ENCODE results near the gene RABGAP1L. TPM values are rescaled to one million over a fixed set of nuclear protein-coding genes. Genes with fewer than 3 reads are reported as not detected.

The RABGAP1L gene
- total RNA-seq, 1 donor from 2014 or later: 30.2 TPM

- peaks cover 26% of the 10 kb centered on the region for H3K4me1 Mint-ChIP-seq (ENCODE audit: unreplicated experiment)
- peaks cover 21% of the 10 kb centered on the region for H3K36me3 Mint-ChIP-seq (ENCODE audit: low read depth, unreplicated experiment)
- no peak for DNase-seq (ENCODE audit: low spot score)
- H3K4me3 Mint-ChIP-seq (ENCODE audit: unreplicated experiment): peak overlapping the region; percentile 39
- H3K27me3 Mint-ChIP-seq (ENCODE audit: unreplicated experiment): peaks cover 10% of the 10 kb centered on the region
- no peaks in the 10 kb centered on the region for H3K9me3 Mint-ChIP-seq (ENCODE audit: unreplicated experiment)
- no peak for TF ChIP-seq CTCF (IDR thresholded peaks at IDR 0.05; ENCODE audit: unreplicated experiment)
- H3K27ac Mint-ChIP-seq (ENCODE audit: unreplicated experiment): no peak overlapping the region
These were observed 553.2 kb downstream of the RABGAP1L start for GRCh38 chr1:174712541-174712940.

- Mint-ChIP-seq H3K9me3 (ENCODE audit: unreplicated experiment) (no peaks in the 10 kb centered on the region), H3K36me3 (ENCODE audit: low read depth, unreplicated experiment) (peaks cover 21% of the 10 kb centered on the region), H3K4me3 (ENCODE audit: unreplicated experiment) (no peak overlapping the region), H3K27me3 (ENCODE audit: unreplicated experiment) (peaks cover 10% of the 10 kb centered on the region), H3K4me1 (ENCODE audit: unreplicated experiment) (peaks cover 26% of the 10 kb centered on the region), H3K27ac (ENCODE audit: unreplicated experiment) (peak overlapping the region; percentile 25)
- TF ChIP-seq CTCF (IDR thresholded peaks at IDR 0.05; ENCODE audit: unreplicated experiment): no peak
- DNase-seq (ENCODE audit: low spot score): no peak
These were observed 554.5 kb downstream of the RABGAP1L start for GRCh38 chr1:174713796-174714195.

- no peak for DNase-seq (ENCODE audit: low spot score)
- peaks cover 10% of the 10 kb centered on the region for H3K4me1 Mint-ChIP-seq (ENCODE audit: unreplicated experiment)
- H3K36me3 Mint-ChIP-seq (ENCODE audit: low read depth, unreplicated experiment): no peaks in the 10 kb centered on the region
- no peaks in the 10 kb centered on the region for H3K27me3 Mint-ChIP-seq (ENCODE audit: unreplicated experiment)
- H3K9me3 Mint-ChIP-seq (ENCODE audit: unreplicated experiment): no peaks in the 10 kb centered on the region
- H3K4me3 Mint-ChIP-seq (ENCODE audit: unreplicated experiment): no peak overlapping the region
- H3K27ac Mint-ChIP-seq (ENCODE audit: unreplicated experiment): no peak overlapping the region
- TF ChIP-seq CTCF (IDR thresholded peaks at IDR 0.05; ENCODE audit: unreplicated experiment): no peak
These were observed 559.9 kb downstream of the RABGAP1L start for GRCh38 chr1:174719194-174719593.

GRCh38 chr1:174720618-174721017 lies 561.3 kb downstream of the RABGAP1L start:
- Mint-ChIP-seq H3K27me3 (ENCODE audit: unreplicated experiment) (no peaks in the 10 kb centered on the region), H3K4me3 (ENCODE audit: unreplicated experiment) (no peak overlapping the region), H3K4me1 (ENCODE audit: unreplicated experiment) (peaks cover 3% of the 10 kb centered on the region), H3K9me3 (ENCODE audit: unreplicated experiment) (no peaks in the 10 kb centered on the region), H3K36me3 (ENCODE audit: low read depth, unreplicated experiment) (no peaks in the 10 kb centered on the region), H3K27ac (ENCODE audit: unreplicated experiment) (no peak overlapping the region)
- TF ChIP-seq CTCF (IDR thresholded peaks at IDR 0.05; ENCODE audit: unreplicated experiment): no peak
- DNase-seq (ENCODE audit: low spot score): no peak

- Mint-ChIP-seq H3K36me3 (ENCODE audit: low read depth, unreplicated experiment) (no peaks in the 10 kb centered on the region), H3K4me1 (ENCODE audit: unreplicated experiment) (peaks cover 4% of the 10 kb centered on the region), H3K27me3 (ENCODE audit: unreplicated experiment) (no peaks in the 10 kb centered on the region), H3K4me3 (ENCODE audit: unreplicated experiment) (no peak overlapping the region), H3K9me3 (ENCODE audit: unreplicated experiment) (no peaks in the 10 kb centered on the region), H3K27ac (ENCODE audit: unreplicated experiment) (no peak overlapping the region)
- no peak for DNase-seq (ENCODE audit: low spot score)
- no peak for TF ChIP-seq CTCF (IDR thresholded peaks at IDR 0.05; ENCODE audit: unreplicated experiment)
These were observed 561.9 kb downstream of the RABGAP1L start for GRCh38 chr1:174721246-174721645.

All from endothelial cell (in vitro differentiated cells).